ENCODE data around the gene PRG2. TPM values are rescaled to one million over a fixed set of nuclear protein-coding genes. Genes with fewer than 3 reads are reported as not detected.
"Not testable (repeated sequence)": the region's sequence is repeated elsewhere in the genome, so short reads cannot be mapped to it uniquely, and the experiment has no call there.

PRG2 gene
- total RNA-seq, 1 experiment from 2014 or later: not detected

DNA sequence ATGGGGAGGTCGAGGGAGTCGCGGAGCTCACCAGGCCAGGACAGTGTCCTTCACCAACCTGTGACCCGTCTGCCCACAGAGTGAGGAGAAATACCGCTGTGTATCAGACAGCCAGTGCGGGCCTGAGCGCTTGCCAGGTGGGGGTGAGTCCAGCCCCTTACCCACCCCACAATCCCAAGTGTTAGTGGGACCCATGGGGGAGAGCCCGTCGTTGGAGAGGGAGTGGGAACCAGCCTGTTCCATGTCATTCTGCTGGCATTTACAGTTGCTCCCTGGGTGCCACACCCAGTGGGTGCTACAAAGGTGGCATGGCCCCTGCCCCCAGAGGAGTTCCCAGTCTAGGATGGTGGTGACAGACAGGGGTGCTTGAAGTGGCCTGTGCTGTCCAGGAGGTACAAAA lies 43.1 kb downstream of the PRG2 start:
- no peak for DNase-seq (ENCODE audit: low spot score)

DNA sequence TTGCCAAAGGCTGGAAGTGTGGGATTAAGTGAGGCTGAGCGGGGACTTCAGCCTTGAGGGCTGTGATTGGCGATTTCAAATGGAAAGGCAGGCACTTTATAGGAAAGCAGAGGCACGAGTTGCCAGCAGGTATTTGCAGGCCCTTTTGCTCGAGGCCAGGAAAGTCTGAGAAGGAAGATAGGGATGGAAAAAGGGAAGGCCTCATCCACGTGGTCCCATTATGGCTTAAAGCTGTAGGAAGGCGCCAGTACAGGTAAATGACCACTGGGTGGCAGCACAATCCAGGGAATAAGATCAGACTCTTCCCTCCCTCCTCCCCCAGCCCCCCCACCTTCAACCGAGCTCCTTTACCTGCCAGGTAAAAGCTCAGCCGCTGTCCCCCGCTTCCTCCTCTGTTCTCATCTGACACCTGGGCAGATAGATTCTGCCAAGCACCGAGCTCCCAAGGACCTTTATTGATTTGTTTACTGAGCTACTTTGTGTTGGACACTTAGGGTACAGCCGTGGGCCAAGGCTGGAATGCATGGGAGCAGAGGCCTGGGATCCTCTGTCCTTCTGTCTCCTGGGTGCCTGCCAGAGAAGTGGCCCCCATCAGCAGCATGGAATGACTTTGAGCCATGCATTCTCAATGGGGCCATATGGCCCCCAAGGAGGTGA lies 44.8 kb downstream of the PRG2 start:
- DNase-seq (ENCODE audit: low spot score): peak; percentile 97

DNA sequence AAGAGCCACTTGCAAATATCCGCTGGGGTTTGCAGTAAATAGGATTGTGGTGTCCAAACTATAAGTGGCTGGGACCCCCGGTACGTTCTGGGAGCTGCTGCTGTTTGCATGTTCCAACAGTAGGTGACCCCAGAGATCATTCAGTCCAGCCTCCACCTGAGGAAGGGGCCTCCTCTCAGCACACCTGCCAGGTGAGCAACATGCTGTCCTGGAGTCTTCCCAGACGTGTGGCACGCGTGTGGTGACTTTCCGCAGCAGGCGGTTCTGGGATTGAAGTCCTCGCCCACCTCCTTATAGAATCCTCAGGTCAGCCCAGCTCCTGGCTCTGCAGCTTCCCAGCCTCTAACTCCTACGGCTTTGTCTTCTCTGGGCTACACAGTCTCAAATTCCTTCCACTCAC lies 45.6 kb downstream of the PRG2 start:
- no peak for DNase-seq (ENCODE audit: low spot score)

DNA sequence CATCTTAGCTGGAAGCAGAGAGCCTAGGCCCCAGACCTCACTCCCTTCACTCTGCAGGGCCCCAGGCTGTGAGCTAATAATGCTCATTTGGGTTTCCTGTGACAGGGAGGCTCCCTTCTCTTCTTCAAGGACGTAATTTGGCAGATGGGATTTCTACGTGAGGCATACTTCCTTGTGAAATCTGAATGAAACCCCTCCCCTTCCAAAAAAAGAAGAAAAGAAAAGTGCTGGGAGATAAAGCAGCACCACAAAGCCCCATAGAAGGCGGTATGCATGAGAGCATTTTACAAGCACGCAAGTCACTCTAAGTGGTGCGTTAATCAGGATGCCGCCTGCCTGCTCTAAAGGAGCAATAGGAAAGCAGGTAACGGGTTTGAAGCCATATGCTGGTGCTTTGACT lies 46.6 kb downstream of the PRG2 start:
- DNase-seq (ENCODE audit: low spot score): no peak

- no peak for DNase-seq (ENCODE audit: low spot score)
Observed at GRCh38 chr11:57342702-57343101, 47.7 kb downstream of the PRG2 start.

GRCh38 chr11:57341250-57341808 lies 49.1 kb downstream of the PRG2 start:
- no peak for DNase-seq (ENCODE audit: low spot score)

- DNase-seq (ENCODE audit: low spot score): peak; percentile 36
Observed at GRCh38 chr11:57340039-57340615, 50.3 kb downstream of the PRG2 start.

DNA sequence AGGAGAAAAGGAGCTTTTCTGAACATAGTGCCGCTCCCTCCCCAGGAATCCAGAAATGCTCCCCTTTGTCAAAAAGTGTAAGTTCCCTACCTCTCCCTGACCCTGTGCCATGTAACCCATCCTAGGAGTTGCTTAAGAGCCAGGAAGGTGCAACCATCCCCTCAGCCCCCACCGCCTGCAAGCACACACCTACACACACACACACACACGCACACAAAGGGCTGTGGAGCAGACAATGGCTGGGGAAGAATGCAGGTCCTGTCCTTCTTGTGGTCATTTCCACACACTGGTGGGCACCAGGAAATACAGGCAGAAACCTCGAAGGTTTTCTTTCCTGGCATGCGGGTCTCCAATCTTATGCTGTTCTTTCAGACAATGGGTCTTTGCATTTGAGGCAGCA lies 51.1 kb downstream of the PRG2 start:
- no peak for DNase-seq (ENCODE audit: low spot score)

GRCh38 chr11:57338142-57338541 lies 52.3 kb downstream of the PRG2 start, which contains the start of gene P2RX3:
P2RX3 (plus strand) TSS chr11:57338352; CDS start chr11:57338551, 199 bp downstream.
- DNase-seq (ENCODE audit: low spot score): no peak

DNA sequence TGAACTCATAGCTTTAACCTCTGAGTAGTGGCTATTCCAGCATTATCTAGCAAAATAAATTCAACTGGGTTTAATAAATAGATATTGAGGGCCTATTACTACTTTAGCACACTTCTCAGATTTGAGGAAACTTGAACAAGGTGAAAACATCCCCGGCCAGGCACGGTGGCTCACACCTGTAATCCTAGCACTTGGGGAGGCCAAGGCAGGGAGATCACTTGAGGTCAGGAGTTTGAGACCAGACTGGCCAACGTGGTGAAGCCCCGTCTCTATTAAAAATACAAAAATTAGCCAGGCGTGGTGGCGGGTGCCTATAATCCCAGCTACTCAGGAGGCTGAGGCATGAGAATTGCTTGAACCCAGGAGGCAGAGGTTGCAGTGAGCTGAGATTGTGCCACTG lies 53.6 kb downstream of the PRG2 start:
- DNase-seq (ENCODE audit: low spot score): not testable (repeated sequence)

Other genes with a start within 250 kb of the PRG2 start
- not detected in 2 replicates for gene LRRC55, start 208.7 kb downstream of the PRG2 start, total RNA-seq (2014; rRNA removed; shearing (Covaris generic))
- not detected in 2 replicates for gene APLNR, start 153.4 kb downstream of the PRG2 start, total RNA-seq (2014; rRNA removed; shearing (Covaris generic))
- 113 and 129 TPM in 2 replicates for gene TNKS1BP1, start 65.7 kb downstream of the PRG2 start, total RNA-seq (2014; rRNA removed; shearing (Covaris generic))
- 181 and 210 TPM in 2 replicates for gene SSRP1, start 54.8 kb downstream of the PRG2 start, total RNA-seq (2014; rRNA removed; shearing (Covaris generic))
- gene P2RX3, start 52.3 kb downstream of the PRG2 start, total RNA-seq (2014; rRNA removed; shearing (Covaris generic)): not detected in 2 replicates
- not detected in 2 replicates for gene PRG3, start 9.5 kb downstream of the PRG2 start, total RNA-seq (2014; rRNA removed; shearing (Covaris generic))
- gene SLC43A3, start 36.5 kb upstream of the PRG2 start, total RNA-seq (2014; rRNA removed; shearing (Covaris generic)): not detected in 2 replicates
- 0.79 and 1.1 TPM in 2 replicates for gene RTN4RL2, start 69.9 kb upstream of the PRG2 start, total RNA-seq (2014; rRNA removed; shearing (Covaris generic))
- gene SLC43A1, start 125.1 kb upstream of the PRG2 start, total RNA-seq (2014; rRNA removed; shearing (Covaris generic)): 47.7 and 60.8 TPM in 2 replicates
- gene TIMM10, start 140.1 kb upstream of the PRG2 start, total RNA-seq (2014; rRNA removed; shearing (Covaris generic)): 133 and 143 TPM in 2 replicates
- gene SMTNL1, start 146.9 kb upstream of the PRG2 start, total RNA-seq (2014; rRNA removed; shearing (Covaris generic)): not detected in 2 replicates
- 1.3 and 3.5 TPM in 2 replicates for gene UBE2L6, start 177.0 kb upstream of the PRG2 start, total RNA-seq (2014; rRNA removed; shearing (Covaris generic))
- not detected in 2 replicates for gene SERPING1, start 207.0 kb upstream of the PRG2 start, total RNA-seq (2014; rRNA removed; shearing (Covaris generic))

Measured in HT-29 (cell line).